ENCODE results near the gene RASA2.

RASA2 gene

DNA sequence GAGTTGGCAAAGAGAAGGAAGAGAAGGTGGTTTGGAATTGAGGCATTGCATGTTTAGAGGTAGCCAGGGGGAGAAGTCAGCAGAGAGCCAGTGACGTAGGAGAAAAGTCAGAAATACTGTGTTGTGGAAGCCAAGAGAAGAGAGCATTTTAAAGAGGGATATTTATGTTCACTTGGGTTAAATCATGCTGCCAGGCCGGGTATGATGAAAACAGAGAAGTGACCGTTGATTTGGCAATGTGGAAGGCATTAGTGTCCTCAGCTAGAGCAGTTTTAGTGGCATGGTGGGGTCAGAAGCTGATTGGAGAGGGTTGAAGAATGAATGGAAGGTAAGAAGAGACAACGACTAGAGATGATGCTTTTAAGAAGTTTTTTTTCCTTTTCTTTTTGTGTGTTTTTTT, 24.5 kb downstream of the RASA2 start:
- no peaks in the 10 kb centered on the region for H3K27me3 ChIP-seq (ENCODE audit: control insufficient read depth in 2 of 2, insufficient read depth in 2 of 2, low read length in 2 of 2)
- no peak overlapping the region for H3K9ac ChIP-seq (ENCODE audit: low read depth in 1 of 2, low read length in 2 of 2)
- no peak overlapping the region for H3K27ac ChIP-seq (ENCODE audit: low read depth in 2 of 2, low read length in 2 of 2)
- peaks cover 6 to 11% of the 10 kb centered on the region in 2 donors for H3K36me3 ChIP-seq (ENCODE audit: control insufficient read depth in 2 of 2, insufficient read depth in 2 of 2, low read length in 2 of 2)
- no peaks in the 10 kb centered on the region for H3K9me3 ChIP-seq (ENCODE audit: control insufficient read depth in 2 of 2, low read length in 2 of 2)
- H3K4me1 ChIP-seq (ENCODE audit: control insufficient read depth in 2 of 2, insufficient read depth in 2 of 2, low read length in 2 of 2): peaks cover 0 to 3% of the 10 kb centered on the region in 2 donors
- no peak overlapping the region for H3K4me3 ChIP-seq (ENCODE audit: low read length in 2 of 2)

DNA sequence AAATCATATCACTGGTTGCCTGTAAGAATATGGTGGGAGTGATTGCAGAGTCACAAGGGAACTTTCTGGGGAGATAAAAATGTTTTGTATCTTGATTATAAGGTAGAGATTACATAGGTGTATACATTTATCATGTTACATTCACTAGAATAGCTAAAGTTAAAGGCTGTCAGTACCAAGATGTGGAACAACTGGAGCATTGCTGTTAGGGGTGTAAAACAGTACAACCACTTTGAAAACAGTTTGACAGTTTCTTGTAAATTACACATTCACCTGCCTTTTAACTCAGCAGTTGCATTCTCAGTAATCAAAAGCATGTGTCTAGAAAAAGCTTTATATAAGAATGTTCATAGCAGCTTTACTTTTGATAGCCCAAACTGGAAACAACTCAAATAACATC, 27.6 kb downstream of the RASA2 start:
- no peak overlapping the region for H3K27ac ChIP-seq (ENCODE audit: low read depth in 2 of 2, low read length in 2 of 2)

DNA sequence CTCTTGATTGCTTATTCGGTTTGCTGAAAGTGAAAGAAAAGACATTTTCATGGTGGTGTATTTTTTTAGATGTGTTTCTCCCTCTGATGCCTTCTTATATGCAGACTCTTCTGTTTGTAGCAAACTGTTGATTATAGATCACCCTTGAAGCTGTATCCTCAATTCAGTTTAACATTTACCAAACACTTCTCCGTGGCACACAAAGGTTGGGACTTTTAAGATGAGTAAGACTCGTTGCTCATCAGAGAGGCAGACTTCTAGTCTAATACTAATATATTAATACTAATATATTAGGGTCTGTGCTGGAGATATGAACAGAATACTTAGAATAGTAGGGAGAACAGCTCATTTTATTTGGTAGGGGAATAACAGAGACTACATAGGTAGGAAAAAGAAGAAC, 32.8 kb downstream of the RASA2 start:
- no peak overlapping the region for H3K9ac ChIP-seq (ENCODE audit: low read depth in 1 of 2, low read length in 2 of 2)
- no peaks in the 10 kb centered on the region for H3K9me3 ChIP-seq (ENCODE audit: control insufficient read depth in 2 of 2, low read length in 2 of 2)
- H3K4me1 ChIP-seq (ENCODE audit: control insufficient read depth in 2 of 2, insufficient read depth in 2 of 2, low read length in 2 of 2): no peaks in the 10 kb centered on the region
- peaks cover 32 to 35% of the 10 kb centered on the region in 2 donors for H3K36me3 ChIP-seq (ENCODE audit: control insufficient read depth in 2 of 2, insufficient read depth in 2 of 2, low read length in 2 of 2)
- H3K27me3 ChIP-seq (ENCODE audit: control insufficient read depth in 2 of 2, insufficient read depth in 2 of 2, low read length in 2 of 2): no peaks in the 10 kb centered on the region
- H3K27ac ChIP-seq (ENCODE audit: low read depth in 2 of 2, low read length in 2 of 2): no peak overlapping the region
- H3K4me3 ChIP-seq (ENCODE audit: low read length in 2 of 2): no peak overlapping the region

More for the DNA sequence above, 27.6 kb downstream of the RASA2 start:
- peaks cover 19 to 26% of the 10 kb centered on the region in 2 donors for H3K36me3 ChIP-seq (ENCODE audit: control insufficient read depth in 2 of 2, insufficient read depth in 2 of 2, low read length in 2 of 2)
- no peak overlapping the region for H3K4me3 ChIP-seq (ENCODE audit: low read length in 2 of 2)
- H3K4me1 ChIP-seq (ENCODE audit: control insufficient read depth in 2 of 2, insufficient read depth in 2 of 2, low read length in 2 of 2): peaks cover 0 to 3% of the 10 kb centered on the region in 2 donors
- H3K9me3 ChIP-seq (ENCODE audit: control insufficient read depth in 2 of 2, low read length in 2 of 2): no peaks in the 10 kb centered on the region
- H3K27me3 ChIP-seq (ENCODE audit: control insufficient read depth in 2 of 2, insufficient read depth in 2 of 2, low read length in 2 of 2): no peaks in the 10 kb centered on the region
- H3K9ac ChIP-seq (ENCODE audit: low read depth in 1 of 2, low read length in 2 of 2): no peak overlapping the region

DNA sequence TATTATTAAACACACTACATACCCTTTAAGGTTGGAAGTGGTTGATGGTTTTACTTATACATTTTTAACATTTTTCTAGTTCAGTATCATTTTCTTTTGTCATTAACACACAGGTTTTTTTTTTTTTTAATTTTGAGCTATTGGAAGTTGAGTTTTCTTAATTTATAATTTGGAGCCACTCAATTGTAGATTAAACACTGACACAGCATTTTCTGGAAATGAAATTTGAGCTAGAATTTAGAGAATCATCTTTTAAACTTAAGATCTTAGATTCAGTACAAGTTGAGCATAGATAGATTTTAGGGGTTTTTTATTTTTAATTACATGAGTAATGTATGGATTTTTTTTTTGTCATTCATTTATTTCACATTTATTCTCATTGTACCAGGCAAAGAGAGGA, 35.0 kb downstream of the RASA2 start:
- no peak overlapping the region for H3K4me3 ChIP-seq (ENCODE audit: low read length in 2 of 2)
- no peak overlapping the region for H3K9ac ChIP-seq (ENCODE audit: low read depth in 1 of 2, low read length in 2 of 2)
- H3K9me3 ChIP-seq (ENCODE audit: control insufficient read depth in 2 of 2, low read length in 2 of 2): no peaks in the 10 kb centered on the region
- no peak overlapping the region for H3K27ac ChIP-seq (ENCODE audit: low read depth in 2 of 2, low read length in 2 of 2)
- peaks cover 25 to 27% of the 10 kb centered on the region in 2 donors for H3K36me3 ChIP-seq (ENCODE audit: control insufficient read depth in 2 of 2, insufficient read depth in 2 of 2, low read length in 2 of 2)
- no peaks in the 10 kb centered on the region for H3K4me1 ChIP-seq (ENCODE audit: control insufficient read depth in 2 of 2, insufficient read depth in 2 of 2, low read length in 2 of 2)
- no peaks in the 10 kb centered on the region for H3K27me3 ChIP-seq (ENCODE audit: control insufficient read depth in 2 of 2, insufficient read depth in 2 of 2, low read length in 2 of 2)

DNA sequence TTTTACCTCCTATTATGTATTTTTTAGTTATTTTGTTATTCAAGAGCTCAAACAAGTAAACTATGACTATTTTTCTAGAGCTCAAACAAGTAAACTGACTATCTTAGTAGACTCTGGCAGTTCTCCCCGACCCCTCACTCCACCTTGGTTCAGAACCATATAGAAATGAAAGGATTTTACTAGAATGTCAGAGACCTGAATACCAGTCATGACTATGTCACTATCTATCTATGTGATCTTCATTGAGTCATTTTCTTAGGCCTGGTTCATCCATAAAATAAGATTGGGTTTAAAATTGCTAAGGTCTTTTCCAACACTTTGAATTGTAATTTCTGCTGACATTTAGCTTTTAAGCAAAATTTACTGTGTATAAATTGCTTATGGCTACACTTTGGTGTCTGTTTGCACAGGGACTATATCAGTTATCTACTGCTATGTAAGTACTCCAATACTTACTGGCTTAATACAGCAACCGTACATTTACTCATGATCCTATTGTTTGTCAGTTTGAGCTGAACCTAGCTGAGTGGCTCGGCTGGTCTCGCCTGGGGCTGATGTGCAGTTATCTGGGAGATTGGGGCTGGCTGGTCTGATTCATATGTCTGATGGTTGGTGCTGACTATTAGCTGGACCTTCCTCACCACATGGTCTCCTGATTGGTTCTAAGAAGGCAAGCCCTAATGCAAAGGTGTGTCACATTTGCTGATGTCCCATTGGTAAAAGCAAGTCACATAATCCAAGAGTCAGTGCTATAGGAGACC, 37.0 kb downstream of the RASA2 start:
- Histone ChIP-seq H3K36me3 (ENCODE audit: control insufficient read depth in 2 of 2, insufficient read depth in 2 of 2, low read length in 2 of 2) (peaks cover 18 to 20% of the 10 kb centered on the region in 2 donors), H3K9ac (ENCODE audit: low read depth in 1 of 2, low read length in 2 of 2) (no peak overlapping the region), H3K4me1 (ENCODE audit: control insufficient read depth in 2 of 2, insufficient read depth in 2 of 2, low read length in 2 of 2) (no peaks in the 10 kb centered on the region), H3K4me3 (ENCODE audit: low read length in 2 of 2) (no peak overlapping the region), H3K27me3 (ENCODE audit: control insufficient read depth in 2 of 2, insufficient read depth in 2 of 2, low read length in 2 of 2) (no peaks in the 10 kb centered on the region), H3K9me3 (ENCODE audit: control insufficient read depth in 2 of 2, low read length in 2 of 2) (no peaks in the 10 kb centered on the region), H3K27ac (ENCODE audit: low read depth in 2 of 2, low read length in 2 of 2) (no peak overlapping the region)

DNA sequence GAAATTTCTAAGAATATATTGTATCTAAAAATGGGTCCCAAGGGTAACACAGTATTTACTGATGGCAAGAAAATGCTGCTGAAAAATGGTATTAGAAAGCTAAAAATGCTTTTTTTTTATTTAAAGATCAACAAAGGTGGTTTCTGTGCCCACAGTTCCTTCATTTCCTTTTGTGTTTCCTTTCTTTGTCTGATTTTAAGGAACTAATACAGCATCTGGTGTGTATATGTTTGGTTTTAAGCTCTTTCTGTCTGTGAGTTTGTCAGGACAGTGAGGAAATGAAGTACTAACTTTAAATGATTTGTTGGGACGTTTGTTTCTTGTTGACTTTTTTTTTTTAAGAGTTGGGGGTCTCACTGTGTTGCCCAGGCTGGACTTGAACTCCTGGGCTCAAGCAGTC, 38.2 kb downstream of the RASA2 start:
- peaks cover 14 to 18% of the 10 kb centered on the region in 2 donors for H3K36me3 ChIP-seq (ENCODE audit: control insufficient read depth in 2 of 2, insufficient read depth in 2 of 2, low read length in 2 of 2)
- H3K27ac ChIP-seq (ENCODE audit: low read depth in 2 of 2, low read length in 2 of 2): no peak overlapping the region
- H3K27me3 ChIP-seq (ENCODE audit: control insufficient read depth in 2 of 2, insufficient read depth in 2 of 2, low read length in 2 of 2): no peaks in the 10 kb centered on the region
- H3K9ac ChIP-seq (ENCODE audit: low read depth in 1 of 2, low read length in 2 of 2): no peak overlapping the region
- no peaks in the 10 kb centered on the region for H3K9me3 ChIP-seq (ENCODE audit: control insufficient read depth in 2 of 2, low read length in 2 of 2)
- H3K4me3 ChIP-seq (ENCODE audit: low read length in 2 of 2): no peak overlapping the region
- no peaks in the 10 kb centered on the region for H3K4me1 ChIP-seq (ENCODE audit: control insufficient read depth in 2 of 2, insufficient read depth in 2 of 2, low read length in 2 of 2)

DNA sequence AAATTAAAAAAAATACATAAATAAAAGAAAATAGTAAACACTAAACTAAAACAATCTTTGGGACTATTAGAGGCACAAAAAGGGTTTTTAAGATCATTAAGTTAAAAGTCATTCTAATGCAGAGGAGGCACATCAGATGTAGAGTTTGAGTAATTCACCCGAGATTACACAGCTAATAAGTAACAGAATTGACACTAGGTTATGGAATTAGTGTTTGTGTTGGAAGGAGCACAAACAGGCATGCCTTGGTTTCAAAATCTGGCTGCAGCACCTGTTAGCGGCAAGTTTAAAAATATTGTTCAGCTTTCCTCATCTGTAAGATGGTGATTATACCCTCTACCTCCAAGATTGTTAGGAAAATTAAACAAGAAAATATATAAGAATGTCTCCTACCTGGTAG, 39.0 kb downstream of the RASA2 start:
- Histone ChIP-seq H3K27me3 (ENCODE audit: control insufficient read depth in 2 of 2, insufficient read depth in 2 of 2, low read length in 2 of 2) (no peaks in the 10 kb centered on the region), H3K36me3 (ENCODE audit: control insufficient read depth in 2 of 2, insufficient read depth in 2 of 2, low read length in 2 of 2) (peaks cover 10 to 18% of the 10 kb centered on the region in 2 donors), H3K4me3 (ENCODE audit: low read length in 2 of 2) (no peak overlapping the region), H3K9ac (ENCODE audit: low read depth in 1 of 2, low read length in 2 of 2) (no peak overlapping the region), H3K9me3 (ENCODE audit: control insufficient read depth in 2 of 2, low read length in 2 of 2) (no peaks in the 10 kb centered on the region), H3K27ac (ENCODE audit: low read depth in 2 of 2, low read length in 2 of 2) (no peak overlapping the region), H3K4me1 (ENCODE audit: control insufficient read depth in 2 of 2, insufficient read depth in 2 of 2, low read length in 2 of 2) (no peaks in the 10 kb centered on the region)

DNA sequence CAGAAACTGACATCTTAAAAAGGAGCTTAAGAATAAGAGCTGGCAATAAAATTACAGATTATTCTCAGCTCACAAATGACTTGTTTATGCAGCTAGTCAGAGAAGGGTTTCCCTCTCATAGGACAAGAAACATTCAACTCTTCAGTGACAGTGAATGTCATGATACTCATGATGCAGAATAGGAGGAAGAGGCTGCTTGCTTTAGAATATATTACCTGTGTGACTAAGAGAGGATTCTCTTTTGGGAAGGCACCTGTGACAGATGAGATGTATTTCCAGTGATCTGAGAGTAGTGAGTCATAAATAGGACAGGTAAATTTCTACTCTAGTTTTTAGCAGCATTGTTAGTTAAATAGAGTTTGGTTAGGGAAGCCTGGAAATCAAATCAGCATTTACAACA, 39.9 kb downstream of the RASA2 start:
- Histone ChIP-seq H3K36me3 (ENCODE audit: control insufficient read depth in 2 of 2, insufficient read depth in 2 of 2, low read length in 2 of 2) (peaks cover 10 to 18% of the 10 kb centered on the region in 2 donors), H3K4me3 (ENCODE audit: low read length in 2 of 2) (no peak overlapping the region), H3K27me3 (ENCODE audit: control insufficient read depth in 2 of 2, insufficient read depth in 2 of 2, low read length in 2 of 2) (no peaks in the 10 kb centered on the region), H3K4me1 (ENCODE audit: control insufficient read depth in 2 of 2, insufficient read depth in 2 of 2, low read length in 2 of 2) (no peaks in the 10 kb centered on the region), H3K9me3 (ENCODE audit: control insufficient read depth in 2 of 2, low read length in 2 of 2) (no peaks in the 10 kb centered on the region), H3K27ac (ENCODE audit: low read depth in 2 of 2, low read length in 2 of 2) (no peak overlapping the region), H3K9ac (ENCODE audit: low read depth in 1 of 2, low read length in 2 of 2) (no peak overlapping the region)

DNA sequence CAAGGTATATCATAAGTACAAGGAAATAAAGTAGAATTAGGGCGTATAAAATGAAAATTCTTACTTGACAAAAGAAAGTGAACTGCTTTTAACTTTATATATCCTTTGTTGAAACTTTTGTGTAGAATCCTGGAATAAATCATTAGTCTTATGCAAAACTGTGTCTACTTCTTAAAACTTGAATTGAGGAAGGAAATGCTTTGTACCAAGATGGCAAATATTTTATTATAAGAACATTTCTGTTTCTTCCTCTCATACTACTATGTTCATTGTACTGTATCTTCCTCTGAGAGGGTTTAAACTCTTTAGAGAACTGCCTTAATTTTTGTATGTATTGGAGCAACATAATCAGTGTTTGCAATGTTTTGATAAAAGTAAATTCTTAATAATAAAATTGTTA, 42.0 kb downstream of the RASA2 start:
- Histone ChIP-seq H3K9ac (ENCODE audit: low read depth in 1 of 2, low read length in 2 of 2) (no peak overlapping the region), H3K9me3 (ENCODE audit: control insufficient read depth in 2 of 2, low read length in 2 of 2) (no peaks in the 10 kb centered on the region), H3K4me3 (ENCODE audit: low read length in 2 of 2) (no peak overlapping the region), H3K36me3 (ENCODE audit: control insufficient read depth in 2 of 2, insufficient read depth in 2 of 2, low read length in 2 of 2) (peaks cover 5 to 7% of the 10 kb centered on the region in 2 donors), H3K27me3 (ENCODE audit: control insufficient read depth in 2 of 2, insufficient read depth in 2 of 2, low read length in 2 of 2) (no peaks in the 10 kb centered on the region), H3K27ac (ENCODE audit: low read depth in 2 of 2, low read length in 2 of 2) (no peak overlapping the region), H3K4me1 (ENCODE audit: control insufficient read depth in 2 of 2, insufficient read depth in 2 of 2, low read length in 2 of 2) (no peaks in the 10 kb centered on the region)

DNA sequence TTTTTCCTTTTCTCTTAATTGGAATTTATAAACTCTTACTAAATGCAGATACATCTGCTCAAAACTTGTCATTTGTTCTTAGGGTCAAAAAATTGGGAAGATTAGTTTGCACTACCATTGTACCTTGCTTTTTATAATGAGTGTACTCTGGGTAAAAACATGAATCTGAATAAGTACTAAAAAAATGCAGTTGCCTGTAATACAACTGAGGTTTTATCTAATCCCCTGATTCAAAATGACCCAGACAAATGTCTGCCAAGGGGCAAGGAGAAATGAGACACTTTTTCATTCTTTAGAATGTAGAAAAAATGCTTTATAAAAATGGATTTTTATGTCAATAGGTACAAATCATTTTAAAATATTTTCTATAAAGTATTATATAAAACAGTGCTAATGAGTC, 42.4 kb downstream of the RASA2 start:
- no peak overlapping the region for H3K27ac ChIP-seq (ENCODE audit: low read depth in 2 of 2, low read length in 2 of 2)

More for the DNA sequence above, 42.4 kb downstream of the RASA2 start:
- Histone ChIP-seq H3K9ac (ENCODE audit: low read depth in 1 of 2, low read length in 2 of 2) (no peak overlapping the region), H3K36me3 (ENCODE audit: control insufficient read depth in 2 of 2, insufficient read depth in 2 of 2, low read length in 2 of 2) (peaks cover under 1 to 2% of the 10 kb centered on the region in 2 donors), H3K4me1 (ENCODE audit: control insufficient read depth in 2 of 2, insufficient read depth in 2 of 2, low read length in 2 of 2) (no peaks in the 10 kb centered on the region), H3K4me3 (ENCODE audit: low read length in 2 of 2) (no peak overlapping the region), H3K9me3 (ENCODE audit: control insufficient read depth in 2 of 2, low read length in 2 of 2) (no peaks in the 10 kb centered on the region), H3K27me3 (ENCODE audit: control insufficient read depth in 2 of 2, insufficient read depth in 2 of 2, low read length in 2 of 2) (no peaks in the 10 kb centered on the region)
